ENCODE data around the gene RBM11. TPM values are rescaled to one million over a fixed set of nuclear protein-coding genes. Genes with fewer than 3 reads are reported as not detected.

The RBM11 gene
- total RNA-seq, 1 experiment from 2014 or later, result 1.7 TPM

- H3K4me1 Mint-ChIP-seq, result no peaks in the 10 kb centered on the region
Observed at GRCh38 chr21:14244911-14245310, 29.0 kb downstream of the RBM11 start.

More at GRCh38 chr21:14244911-14245310, 29.0 kb downstream of the RBM11 start:
- Histone ChIP-seq H4K5ac (ENCODE audit: insufficient read length, low read depth, low read length) (no peak overlapping the region), H3K9me3 (ENCODE audit: control insufficient read depth, low read depth, low read length) (no peaks in the 10 kb centered on the region), H3K9ac (ENCODE audit: extremely low read depth, insufficient read length, low read length) (no peak overlapping the region), H3K79me2 (ENCODE audit: insufficient read depth, low read length) (no peaks in the 10 kb centered on the region), H3K23ac (ENCODE audit: insufficient read length, low read depth, low read length) (no peak overlapping the region), H3K4ac (ENCODE audit: low read depth, low read length) (no peak overlapping the region), H3K27me3 (ENCODE audit: insufficient read depth, low read length) (no peaks in the 10 kb centered on the region), H3K27ac (ENCODE audit: insufficient read length, low read depth, low read length) (no peak overlapping the region), H3K79me1 (ENCODE audit: insufficient read depth, low read depth, low read length, poor library complexity, severe bottlenecking) (no peaks in the 10 kb centered on the region), H2BK120ac (ENCODE audit: low read depth, low read length, poor library complexity, severe bottlenecking) (no peak overlapping the region), H4K91ac (ENCODE audit: insufficient read length, low read depth, low read length) (no peak overlapping the region), H2BK5ac (ENCODE audit: insufficient read length, low read length) (no peak overlapping the region), H4K8ac (replicated peaks; ENCODE audit: insufficient read length, low read depth, low read length) (no peak overlapping the region), H3K56ac (ENCODE audit: insufficient read length, low read depth, low read length) (no peak overlapping the region), H4K20me1 (ENCODE audit: control insufficient read depth, insufficient read depth, insufficient read length) (no peaks in the 10 kb centered on the region), H2BK15ac (ENCODE audit: low read depth, low read length) (no peak overlapping the region), H2AFZ (ENCODE audit: low read length) (no peak overlapping the region), H3K14ac (ENCODE audit: insufficient read depth, low read length) (no peak overlapping the region), H3K18ac (ENCODE audit: insufficient read length, low read depth, low read length) (no peak overlapping the region), H2BK20ac (ENCODE audit: low read depth, low read length, poor library complexity, severe bottlenecking) (no peak overlapping the region), H2BK12ac (ENCODE audit: insufficient read length, low read depth, low read length) (no peak overlapping the region), H2AK5ac (ENCODE audit: insufficient read length, low read length) (no peak overlapping the region), H3K4me2 (ENCODE audit: insufficient read depth, insufficient read length, low read length) (no peak overlapping the region), H3K23me2 (ENCODE audit: insufficient read length, low read depth, low read length, poor library complexity, severe bottlenecking) (no peaks in the 10 kb centered on the region), H3T11ph (ENCODE audit: low read length) (no peak overlapping the region), H3K4me1 (ENCODE audit: insufficient read depth, low read length) (peaks cover 2% of the 10 kb centered on the region; the same call in 1 of the 2 replicates)
- no peak for TF ChIP-seq CTCF (conservative IDR thresholded peaks at IDR 0.05)
- Mint-ChIP-seq H3K27me3 (ENCODE audit: low read depth) (peaks cover 1% of the 10 kb centered on the region; the same call in 1 of the 2 replicates), H3K4me3 (no peak overlapping the region), H3K27ac (no peak overlapping the region), H3K9me3 (peaks cover 67 to 75% of the 10 kb centered on the region in 2 experiments), H3K36me3 (ENCODE audit: insufficient read depth in 1 of 3, low read depth in 3 of 3) (peaks cover 0 to 2% (median 0%) of the 10 kb centered on the region in 3 experiments; a peak in 1 of 7 replicates)
- no peak for DNase-seq
